ENCODE results near the gene CARMIL1. TPM values are rescaled to one million over a fixed set of nuclear protein-coding genes. Genes with fewer than 3 reads are reported as not detected.

The CARMIL1 gene
- total RNA-seq, 1 donor from 2014 or later, result 8.4 TPM

DNA sequence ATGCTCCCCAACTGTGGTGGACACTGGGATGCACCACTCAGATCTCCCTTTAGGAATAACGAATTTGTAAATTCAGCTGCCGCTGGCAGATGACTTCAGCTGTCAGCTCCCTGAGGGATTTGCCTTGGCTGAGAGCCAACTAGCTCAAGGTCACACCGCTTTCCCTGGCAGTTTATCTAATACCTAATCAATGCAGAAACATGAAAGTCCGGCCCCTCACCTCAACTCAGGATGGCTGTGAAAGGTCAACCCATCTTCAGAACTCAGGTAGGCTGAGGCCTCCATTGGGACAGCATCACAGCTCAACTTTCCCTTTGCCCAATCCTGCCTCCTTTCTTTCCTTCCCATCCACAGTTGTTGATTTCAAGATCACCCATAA lies 350.0 kb downstream of the CARMIL1 start:
- H3K9me3 ChIP-seq (replicated peaks), result no peaks in the 10 kb centered on the region
- intact Hi-C loops (cut with micrococcal nuclease), result no loop called here
- no peaks in the 10 kb centered on the region for H3K36me3 ChIP-seq
- peaks cover 54% of the 10 kb centered on the region for H3K27me3 ChIP-seq (ENCODE audit: low read depth)
- DNase-seq, result no peak
- TF ChIP-seq, protein P1, sequence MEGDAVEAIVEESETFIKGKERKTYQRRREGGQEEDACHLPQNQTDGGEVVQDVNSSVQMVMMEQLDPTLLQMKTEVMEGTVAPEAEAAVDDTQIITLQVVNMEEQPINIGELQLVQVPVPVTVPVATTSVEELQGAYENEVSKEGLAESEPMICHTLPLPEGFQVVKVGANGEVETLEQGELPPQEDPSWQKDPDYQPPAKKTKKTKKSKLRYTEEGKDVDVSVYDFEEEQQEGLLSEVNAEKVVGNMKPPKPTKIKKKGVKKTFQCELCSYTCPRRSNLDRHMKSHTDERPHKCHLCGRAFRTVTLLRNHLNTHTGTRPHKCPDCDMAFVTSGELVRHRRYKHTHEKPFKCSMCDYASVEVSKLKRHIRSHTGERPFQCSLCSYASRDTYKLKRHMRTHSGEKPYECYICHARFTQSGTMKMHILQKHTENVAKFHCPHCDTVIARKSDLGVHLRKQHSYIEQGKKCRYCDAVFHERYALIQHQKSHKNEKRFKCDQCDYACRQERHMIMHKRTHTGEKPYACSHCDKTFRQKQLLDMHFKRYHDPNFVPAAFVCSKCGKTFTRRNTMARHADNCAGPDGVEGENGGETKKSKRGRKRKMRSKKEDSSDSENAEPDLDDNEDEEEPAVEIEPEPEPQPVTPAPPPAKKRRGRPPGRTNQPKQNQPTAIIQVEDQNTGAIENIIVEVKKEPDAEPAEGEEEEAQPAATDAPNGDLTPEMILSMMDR (IDR thresholded peaks at IDR 0.05; ENCODE audit: borderline replicate concordance), result no peak
- no peak overlapping the region for H3K4me3 ChIP-seq
- no peaks in the 10 kb centered on the region for H3K4me1 ChIP-seq
- no peak overlapping the region for H3K27ac ChIP-seq (replicated peaks)

- Histone ChIP-seq H3K27me3 (ENCODE audit: low read depth) (peaks cover 68% of the 10 kb centered on the region), H3K4me1 (no peaks in the 10 kb centered on the region), H3K4me3 (no peak overlapping the region), H3K36me3 (no peaks in the 10 kb centered on the region), H3K27ac (replicated peaks) (no peak overlapping the region), H3K9me3 (replicated peaks) (no peaks in the 10 kb centered on the region)
- TF ChIP-seq, protein P1 (IDR thresholded peaks at IDR 0.05; ENCODE audit: borderline replicate concordance), result no peak
- no peak for DNase-seq
- intact Hi-C loops (cut with micrococcal nuclease), result no loop called here
Observed at GRCh38 chr6:25630508-25631278, 351.5 kb downstream of the CARMIL1 start.

- TF ChIP-seq, protein P1 (IDR thresholded peaks at IDR 0.05; ENCODE audit: borderline replicate concordance), result no peak
- intact Hi-C loops (cut with micrococcal nuclease), result no loop called here
- no peaks in the 10 kb centered on the region for H3K9me3 ChIP-seq (replicated peaks)
- no peaks in the 10 kb centered on the region for H3K4me1 ChIP-seq
- peaks cover 51% of the 10 kb centered on the region for H3K27me3 ChIP-seq (ENCODE audit: low read depth)
- H3K4me3 ChIP-seq, result no peak overlapping the region
- DNase-seq, result no peak
- no peak overlapping the region for H3K27ac ChIP-seq (replicated peaks)
- H3K36me3 ChIP-seq, result no peaks in the 10 kb centered on the region
Observed at GRCh38 chr6:25635886-25636317, 356.7 kb downstream of the CARMIL1 start.

- H3K4me3 ChIP-seq, result no peak overlapping the region
- intact Hi-C loops (cut with micrococcal nuclease), result no loop called here
Observed at GRCh38 chr6:25637211-25637610, 358.0 kb downstream of the CARMIL1 start.

GRCh38 chr6:25637960-25638434 lies 358.8 kb downstream of the CARMIL1 start:
- H3K36me3 ChIP-seq, result no peaks in the 10 kb centered on the region
- no peak for DNase-seq
- H3K4me1 ChIP-seq, result no peaks in the 10 kb centered on the region
- H3K27ac ChIP-seq (replicated peaks), result no peak overlapping the region
- H3K4me3 ChIP-seq, result no peak overlapping the region
- intact Hi-C loops (cut with micrococcal nuclease), result no loop called here
- TF ChIP-seq, protein P1 (IDR thresholded peaks at IDR 0.05; ENCODE audit: borderline replicate concordance), result no peak
- peaks cover 49% of the 10 kb centered on the region for H3K27me3 ChIP-seq (ENCODE audit: low read depth)
- H3K9me3 ChIP-seq (replicated peaks), result no peaks in the 10 kb centered on the region

More at GRCh38 chr6:25637211-25637610, 358.0 kb downstream of the CARMIL1 start:
- TF ChIP-seq, protein P1 (IDR thresholded peaks at IDR 0.05; ENCODE audit: borderline replicate concordance), result no peak
- Histone ChIP-seq H3K27ac (replicated peaks) (no peak overlapping the region), H3K36me3 (no peaks in the 10 kb centered on the region), H3K9me3 (replicated peaks) (no peaks in the 10 kb centered on the region), H3K4me1 (no peaks in the 10 kb centered on the region), H3K27me3 (ENCODE audit: low read depth) (peaks cover 56% of the 10 kb centered on the region)
- no peak for DNase-seq

All from left ventricle myocardium inferior (tissue), 1 donor.